ENCODE measurements around the gene EPHB3.
A peak's percentile ranks its signal among the peaks of the same experiment; 100 is the strongest.

Gene EPHB3

GRCh38 chr3:184561061-184561912, at the start of gene EPHB3:
Gene EPHB3 (plus strand): TSS chr3:184561785. CDS start chr3:184562236, 451 bp downstream.
- peak; percentile 99 for TF ChIP-seq CTCF (conservative IDR thresholded peaks at IDR 0.05; ENCODE audit: low read length)
- peak within 1 kb of the TSS; percentile 75 for H3K4me3 ChIP-seq (ENCODE audit: low read length)

DNA sequence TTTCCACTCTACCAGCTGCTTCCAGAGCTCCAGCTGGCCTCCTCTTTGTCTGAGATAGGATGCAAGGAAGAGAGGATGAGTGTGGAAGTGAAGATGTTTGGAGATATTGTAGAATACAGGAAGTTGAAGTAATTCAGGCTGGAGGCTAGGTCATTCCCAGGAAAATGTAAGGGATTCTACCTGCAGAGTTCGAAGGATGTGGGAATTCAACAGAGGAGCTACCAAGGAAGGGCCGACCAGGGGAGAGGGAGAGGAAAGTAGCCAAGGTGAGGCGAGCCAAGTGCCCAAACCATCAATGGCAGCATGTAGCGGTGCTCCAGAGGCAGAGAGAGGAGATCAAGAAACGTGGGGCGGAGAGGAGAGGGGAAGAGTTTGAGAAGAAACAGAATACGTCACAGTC, 49.0 kb upstream of the EPHB3 start:
- H3K4me3 ChIP-seq (ENCODE audit: low read length): no peak overlapping the region
- DNase-seq (ENCODE audit: low read depth): no peak
- TF ChIP-seq CTCF (conservative IDR thresholded peaks at IDR 0.05; ENCODE audit: low read length): no peak

More at GRCh38 chr3:184561061-184561912, at the start of gene EPHB3:
- peak; percentile 99 for DNase-seq (ENCODE audit: low read depth)

DNA sequence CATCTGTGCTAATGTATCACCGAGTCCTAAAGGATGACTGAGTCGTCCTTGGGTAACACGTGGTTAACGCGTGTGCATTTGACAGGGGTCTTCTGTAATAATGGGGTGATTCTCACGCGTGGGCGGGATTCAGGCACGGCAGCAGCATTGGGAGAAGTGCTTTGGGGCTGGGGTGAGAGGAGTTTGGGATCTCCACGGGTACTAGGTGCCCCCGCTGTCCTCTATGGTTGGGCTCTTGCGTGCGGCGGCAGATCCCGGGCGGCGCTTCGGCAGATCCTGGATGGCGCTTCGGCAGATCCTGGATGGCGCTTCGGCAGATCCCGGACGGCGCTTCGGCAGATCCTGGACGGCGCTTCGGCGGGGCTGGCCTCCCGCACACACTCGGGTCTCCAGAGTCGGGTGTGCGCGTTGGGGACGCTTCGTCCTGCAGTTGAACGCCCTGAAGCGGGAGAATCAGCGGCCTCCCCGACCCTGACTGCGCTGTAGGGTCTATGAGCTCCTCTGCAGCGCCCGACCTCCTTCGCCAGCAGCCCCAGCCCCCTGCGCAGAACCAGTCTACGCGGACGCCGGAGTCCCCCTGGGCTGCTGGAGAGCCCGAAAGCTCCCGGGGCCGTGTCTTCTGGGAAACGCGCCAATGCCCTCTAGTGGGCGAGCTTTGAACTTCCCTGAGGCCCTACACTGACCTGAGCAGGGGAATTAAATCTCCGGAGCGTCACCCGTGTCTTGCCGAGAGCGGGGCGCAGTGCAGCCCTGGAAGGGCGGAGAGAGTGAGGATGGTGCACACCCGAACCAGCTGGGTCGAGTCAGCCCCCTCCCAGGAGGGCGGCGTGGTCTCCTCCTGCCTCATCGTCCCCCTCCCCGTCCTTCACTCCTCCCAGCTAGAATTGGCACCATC, 48.1 kb upstream of the EPHB3 start:
- H3K4me3 ChIP-seq (ENCODE audit: low read length): peak overlapping the region; percentile 51
- TF ChIP-seq CTCF (conservative IDR thresholded peaks at IDR 0.05; ENCODE audit: low read length): peak; percentile 84
- peak; percentile 67 for DNase-seq (ENCODE audit: low read depth)

DNA sequence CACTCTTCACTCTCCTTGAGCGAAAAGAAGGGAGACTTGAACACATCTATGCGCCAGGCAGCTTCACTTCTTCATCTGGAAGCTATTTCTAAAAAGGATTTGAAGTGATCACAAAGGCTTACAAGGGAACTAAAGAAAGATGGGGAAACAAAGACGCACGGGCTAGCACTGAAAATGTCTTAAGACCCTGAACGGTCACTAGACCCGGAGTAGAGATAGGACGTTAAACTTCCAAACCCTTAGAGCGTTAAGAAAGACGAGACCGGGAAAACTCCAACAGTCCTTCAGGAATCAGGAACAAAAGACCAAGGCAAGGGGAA, 47.5 kb upstream of the EPHB3 start:
- H3K4me3 ChIP-seq (ENCODE audit: low read length): peak overlapping the region; percentile 31
- TF ChIP-seq CTCF (conservative IDR thresholded peaks at IDR 0.05; ENCODE audit: low read length): no peak; the same call in 1 of the 2 replicates
- DNase-seq (ENCODE audit: low read depth): no peak

- peak; percentile 64 for DNase-seq (ENCODE audit: low read depth)
- TF ChIP-seq CTCF (conservative IDR thresholded peaks at IDR 0.05; ENCODE audit: low read length): no peak
Measured at GRCh38 chr3:184523825-184524615, 37.6 kb upstream of the EPHB3 start.

DNA sequence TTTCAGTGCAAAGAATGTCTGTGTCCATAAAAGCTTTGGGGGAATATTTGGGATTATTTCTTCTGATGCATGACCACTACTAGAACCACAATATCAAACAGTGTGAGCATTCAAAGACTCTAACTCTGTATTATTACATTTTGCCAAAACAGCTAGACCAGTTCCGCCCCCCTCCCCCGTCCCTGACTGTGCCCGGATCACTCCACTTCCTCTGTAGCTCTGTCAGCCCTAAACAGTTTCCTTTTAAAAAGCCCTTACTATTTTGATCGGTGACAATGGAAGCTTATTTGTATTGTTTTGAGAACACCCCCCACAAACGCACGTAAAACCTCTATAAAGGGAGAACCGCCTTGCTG, 36.6 kb upstream of the EPHB3 start:
- TF ChIP-seq CTCF (conservative IDR thresholded peaks at IDR 0.05; ENCODE audit: low read length): no peak
- no peak for DNase-seq (ENCODE audit: low read depth)
- peak overlapping the region; percentile 40 for H3K4me3 ChIP-seq (ENCODE audit: low read length)

More at GRCh38 chr3:184523825-184524615, 37.6 kb upstream of the EPHB3 start:
- no peak overlapping the region for H3K4me3 ChIP-seq (ENCODE audit: low read length)

Data from AG10803 (cell line).